Neural crest cell (in vitro differentiated cells): Measurements from ENCODE around the gene RND1. TPM values are rescaled to one million over a fixed set of nuclear protein-coding genes. Genes with fewer than 3 reads are reported as not detected.

Source experiments
- DNase-seq: peaks from one replicate; pipeline ENCODE4 v3.0.0; 2021; ENCODE audit warnings: low read depth, mixed read lengths, low spot score
- H3K27ac Mint-ChIP-seq: one replicate; pipeline ENCODE4 v1.8.0; 2021; ENCODE audit warnings: mild to moderate bottlenecking, mixed read lengths; ENCODE audit not compliant: unreplicated experiment
- H3K27me3 Mint-ChIP-seq: 2 replicates; pipeline ENCODE4 v1.8.0; 2021; ENCODE audit warnings: low read depth, mild to moderate bottlenecking, mixed read lengths
- H3K36me3 Mint-ChIP-seq: 2 replicates; pipeline ENCODE4 v1.8.0; 2021; ENCODE audit warnings: low read depth, mild to moderate bottlenecking, mixed read lengths
- H3K4me1 Mint-ChIP-seq: 2 replicates; pipeline ENCODE4 v1.8.0; 2021; ENCODE audit warnings: mixed read lengths
- H3K4me3 Mint-ChIP-seq: one replicate; pipeline ENCODE4 v1.8.0; 2021; ENCODE audit warnings: mild to moderate bottlenecking, mixed read lengths
- H3K9me3 Mint-ChIP-seq: 2 replicates; pipeline ENCODE4 v1.8.0; 2021; ENCODE audit warnings: mixed read lengths
- total RNA-seq: library from RNA; stranded (reverse); gene quantifications from 2 replicates; pipeline ENCODE4 v1.2.1, GENCODE V29; 2021
- TF ChIP-seq, protein P1 (sequence below): fragments of 200-600 bp; sonication (generic); conservative IDR thresholded peaks from 2 replicates; pipeline ENCODE4 v1.5.0; 2021; ENCODE audit warnings: antibody characterized with exemption, mild to moderate bottlenecking

The RND1 gene
- total RNA-seq, 1 donor from 2014 or later, result 4.2 TPM

GRCh38 chr12:48889679-48890078 is 24.0 kb upstream of the RND1 start:
- Mint-ChIP-seq H3K27ac (no peak overlapping the region), H3K27me3 (peaks cover 22% of the 10 kb centered on the region), H3K36me3 (no peaks in the 10 kb centered on the region), H3K9me3 (no peaks in the 10 kb centered on the region), H3K4me3 (no peak overlapping the region), H3K4me1 (peaks cover 10% of the 10 kb centered on the region)
- TF ChIP-seq, protein P1, sequence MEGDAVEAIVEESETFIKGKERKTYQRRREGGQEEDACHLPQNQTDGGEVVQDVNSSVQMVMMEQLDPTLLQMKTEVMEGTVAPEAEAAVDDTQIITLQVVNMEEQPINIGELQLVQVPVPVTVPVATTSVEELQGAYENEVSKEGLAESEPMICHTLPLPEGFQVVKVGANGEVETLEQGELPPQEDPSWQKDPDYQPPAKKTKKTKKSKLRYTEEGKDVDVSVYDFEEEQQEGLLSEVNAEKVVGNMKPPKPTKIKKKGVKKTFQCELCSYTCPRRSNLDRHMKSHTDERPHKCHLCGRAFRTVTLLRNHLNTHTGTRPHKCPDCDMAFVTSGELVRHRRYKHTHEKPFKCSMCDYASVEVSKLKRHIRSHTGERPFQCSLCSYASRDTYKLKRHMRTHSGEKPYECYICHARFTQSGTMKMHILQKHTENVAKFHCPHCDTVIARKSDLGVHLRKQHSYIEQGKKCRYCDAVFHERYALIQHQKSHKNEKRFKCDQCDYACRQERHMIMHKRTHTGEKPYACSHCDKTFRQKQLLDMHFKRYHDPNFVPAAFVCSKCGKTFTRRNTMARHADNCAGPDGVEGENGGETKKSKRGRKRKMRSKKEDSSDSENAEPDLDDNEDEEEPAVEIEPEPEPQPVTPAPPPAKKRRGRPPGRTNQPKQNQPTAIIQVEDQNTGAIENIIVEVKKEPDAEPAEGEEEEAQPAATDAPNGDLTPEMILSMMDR, result no peak
- DNase-seq, result no peak

- no peaks in the 10 kb centered on the region for H3K9me3 Mint-ChIP-seq
- peaks cover 30% of the 10 kb centered on the region for H3K4me1 Mint-ChIP-seq
- TF ChIP-seq, protein P1, result no peak
- H3K27me3 Mint-ChIP-seq, result peaks cover 7% of the 10 kb centered on the region
- DNase-seq, result peak; percentile 23
- peak overlapping the region; percentile 81 for H3K4me3 Mint-ChIP-seq
- H3K36me3 Mint-ChIP-seq, result no peaks in the 10 kb centered on the region
- H3K27ac Mint-ChIP-seq, result peak overlapping the region; percentile 98
These were observed 17.9 kb upstream of the RND1 start for GRCh38 chr12:48883305-48884161.

- Mint-ChIP-seq H3K4me1 (peaks cover 30% of the 10 kb centered on the region), H3K27ac (peak overlapping the region; percentile 98), H3K9me3 (no peaks in the 10 kb centered on the region), H3K27me3 (peaks cover 7% of the 10 kb centered on the region), H3K36me3 (no peaks in the 10 kb centered on the region), H3K4me3 (peak overlapping the region; percentile 81)
- TF ChIP-seq, protein P1, result no peak
- no peak for DNase-seq
These were observed 17.3 kb upstream of the RND1 start for GRCh38 chr12:48882972-48883304.

GRCh38 chr12:48882315-48882687 is 16.6 kb upstream of the RND1 start:
- TF ChIP-seq, protein P1, result no peak
- Mint-ChIP-seq H3K4me3 (peak overlapping the region; percentile 45), H3K4me1 (peaks cover 30% of the 10 kb centered on the region), H3K27ac (peak overlapping the region; percentile 10), H3K36me3 (no peaks in the 10 kb centered on the region), H3K27me3 (peaks cover 7% of the 10 kb centered on the region), H3K9me3 (no peaks in the 10 kb centered on the region)
- DNase-seq, result no peak

- Mint-ChIP-seq H3K4me3 (peak overlapping the region; percentile 45), H3K36me3 (no peaks in the 10 kb centered on the region), H3K4me1 (peaks cover 30% of the 10 kb centered on the region), H3K9me3 (no peaks in the 10 kb centered on the region), H3K27ac (peak overlapping the region; percentile 10), H3K27me3 (peaks cover 7% of the 10 kb centered on the region)
- TF ChIP-seq, protein P1, result no peak
- no peak for DNase-seq
These were observed 16.1 kb upstream of the RND1 start for GRCh38 chr12:48881686-48882314.
